Measurements from ENCODE around the gene M1AP. TPM values are rescaled to one million over a fixed set of nuclear protein-coding genes. Genes with fewer than 3 reads are reported as not detected.
A peak's percentile ranks its signal among the peaks of the same experiment; 100 is the strongest.

M1AP gene
- total RNA-seq, 1 donor from 2014 or later, result not detected

DNA sequence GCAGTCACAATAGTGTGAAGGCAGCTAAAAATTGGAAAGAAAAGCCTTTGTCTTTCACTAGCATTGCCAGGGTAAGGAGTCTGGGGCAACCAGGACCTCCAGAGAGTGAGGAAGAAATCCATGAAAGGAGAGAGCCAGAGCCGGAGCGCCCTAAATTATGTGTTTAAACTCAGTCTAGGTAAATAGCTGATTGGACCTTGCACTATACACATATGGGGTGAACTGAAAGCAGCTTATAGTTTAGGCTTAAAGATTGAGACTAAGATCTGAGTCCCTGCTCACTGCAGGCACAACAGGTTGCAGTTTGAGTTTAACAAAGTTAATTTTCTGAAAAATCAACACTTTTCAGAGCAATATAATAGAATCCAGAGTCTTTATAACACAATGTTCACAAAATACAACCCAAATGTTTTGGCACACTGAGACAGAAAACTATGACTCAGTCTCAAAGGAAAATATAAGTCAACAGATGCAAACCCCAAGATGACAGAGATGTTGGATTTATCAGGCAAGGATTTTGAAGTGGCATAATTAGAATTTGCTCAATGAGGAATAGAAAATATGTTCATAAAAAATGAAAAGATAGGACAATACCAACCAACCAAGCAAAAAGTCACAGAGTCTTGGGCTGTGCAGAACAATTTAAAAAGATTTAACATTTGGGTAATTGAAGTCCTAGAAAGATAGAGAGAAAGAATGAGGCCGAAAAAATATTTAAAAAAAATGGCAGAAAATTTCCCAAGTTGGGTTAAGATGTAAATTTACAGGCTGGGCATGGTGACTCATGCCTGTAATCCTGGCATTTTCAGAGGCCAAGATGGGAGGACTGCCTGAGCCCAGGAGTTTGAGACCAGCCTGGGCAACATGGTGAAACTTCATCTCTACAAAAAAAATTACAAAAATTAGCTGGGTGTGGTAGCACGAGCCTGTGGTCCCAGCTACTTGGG, 54.0 kb downstream of the M1AP start:
- no peak for DNase-seq (ENCODE audit: low read depth in 2 of 2)

DNA sequence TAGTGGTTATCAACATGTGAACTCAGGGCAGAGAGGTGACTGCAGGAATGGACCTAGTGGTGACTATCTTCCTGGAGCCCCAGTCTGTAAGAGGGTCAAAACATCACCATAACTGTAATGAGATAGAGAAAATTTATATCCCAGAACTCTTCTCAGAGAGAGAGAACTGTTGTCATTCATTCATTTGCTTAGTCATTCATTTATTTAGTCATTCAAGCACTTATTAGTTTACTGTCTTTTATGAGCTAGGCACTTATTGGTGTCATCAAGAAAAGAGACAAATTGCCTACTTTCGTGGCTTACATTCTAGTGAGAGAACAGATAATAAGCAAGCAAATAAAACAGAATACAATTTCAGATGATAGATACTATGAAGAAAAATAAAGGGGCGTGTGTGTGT, 59.5 kb downstream of the M1AP start:
- DNase-seq (ENCODE audit: low read depth in 2 of 2), result no peak

DNA sequence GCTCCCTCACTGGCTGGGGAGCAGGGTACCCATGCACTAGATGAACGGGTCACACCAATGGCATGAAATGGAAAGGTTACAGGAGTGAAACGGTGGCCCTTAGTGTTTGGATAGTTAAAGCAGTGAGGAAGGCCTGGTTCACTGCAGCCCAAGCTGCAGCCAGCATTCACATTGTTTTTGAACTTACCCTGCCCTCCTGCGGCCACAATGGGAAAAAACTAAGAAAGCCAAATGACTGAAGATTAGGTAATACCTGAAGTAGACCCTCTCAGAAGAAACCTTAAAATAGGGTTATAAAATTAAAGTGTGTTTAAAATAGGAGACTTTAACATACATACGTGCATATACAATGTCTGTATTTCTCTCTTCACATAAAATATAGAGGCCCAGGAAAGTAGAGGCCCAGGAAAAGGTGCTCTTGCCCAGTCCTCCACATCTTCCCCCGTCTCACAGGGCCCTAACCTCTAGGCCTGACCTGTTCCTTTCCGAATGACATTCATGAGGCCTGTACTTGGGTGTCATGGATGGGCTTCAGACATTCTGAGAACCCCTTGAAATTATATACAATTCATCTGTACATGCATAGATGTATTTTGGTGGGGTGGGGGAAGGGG, 60.4 kb downstream of the M1AP start:
- peak; percentile 73 to 82 for DNase-seq (ENCODE audit: low read depth in 2 of 2)

DNA sequence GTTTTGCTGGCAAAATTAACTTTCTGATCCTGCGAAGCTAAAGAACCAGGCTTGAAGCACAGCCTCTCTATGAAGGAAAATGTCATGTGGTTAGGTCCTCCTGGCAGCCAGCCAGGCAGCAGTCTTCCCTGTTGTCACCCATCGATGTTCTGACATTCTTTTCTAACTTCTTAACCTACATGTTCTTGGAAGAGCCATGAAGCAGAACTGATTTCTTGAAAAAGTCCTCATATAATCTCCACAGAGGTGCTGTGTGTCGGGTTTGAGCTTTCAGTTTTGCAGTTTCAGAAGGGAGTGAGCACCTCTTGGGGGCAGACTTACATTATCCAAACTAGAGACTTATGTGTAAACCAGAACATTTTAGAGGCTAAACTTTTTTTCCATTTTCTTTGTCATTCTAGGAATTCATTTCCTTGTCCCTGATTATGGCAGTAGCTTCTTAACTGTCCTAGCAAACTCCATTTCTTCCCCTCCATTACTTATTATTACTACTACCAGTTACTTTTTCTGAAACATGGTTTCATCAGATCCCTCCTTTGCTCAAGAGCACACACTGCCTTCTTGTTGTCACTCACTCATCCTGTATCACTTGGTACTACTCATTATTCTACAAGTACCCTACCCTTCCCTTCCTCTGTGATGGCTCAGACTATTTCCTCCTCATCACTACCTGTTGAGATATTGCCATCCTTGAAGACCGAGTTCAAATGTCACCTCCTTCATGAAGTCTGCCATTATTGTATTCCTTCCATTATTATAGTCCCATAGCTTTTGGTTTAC, 62.5 kb downstream of the M1AP start:
- no peak for DNase-seq (ENCODE audit: low read depth in 2 of 2)

GRCh38 chr2:74584088-74584645, 64.0 kb downstream of the M1AP start:
- DNase-seq (ENCODE audit: low read depth in 2 of 2), result no peak

DNA sequence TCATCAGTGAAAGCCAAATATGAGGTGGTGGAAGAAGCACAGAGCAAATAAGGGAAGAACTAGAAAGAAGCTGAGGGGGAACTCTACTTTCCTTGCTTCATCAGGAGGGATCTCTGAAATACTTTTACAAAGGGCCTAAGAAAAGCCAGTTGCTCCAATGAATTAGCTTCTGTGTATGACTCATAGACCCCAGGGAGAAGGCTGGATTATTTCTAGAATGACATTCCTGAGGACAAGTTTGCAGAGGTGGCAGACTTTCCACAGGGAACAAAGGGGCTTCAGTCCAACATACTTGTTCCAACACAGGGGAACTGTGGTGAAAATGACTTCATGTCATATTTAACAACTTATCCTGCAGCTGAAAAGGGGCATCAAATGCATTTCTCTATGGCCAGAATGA, 64.6 kb downstream of the M1AP start:
- no peak for DNase-seq (ENCODE audit: low read depth in 2 of 2)

GRCh38 chr2:74582184-74582583, 65.9 kb downstream of the M1AP start:
- DNase-seq (ENCODE audit: low read depth in 2 of 2), result no peak

DNA sequence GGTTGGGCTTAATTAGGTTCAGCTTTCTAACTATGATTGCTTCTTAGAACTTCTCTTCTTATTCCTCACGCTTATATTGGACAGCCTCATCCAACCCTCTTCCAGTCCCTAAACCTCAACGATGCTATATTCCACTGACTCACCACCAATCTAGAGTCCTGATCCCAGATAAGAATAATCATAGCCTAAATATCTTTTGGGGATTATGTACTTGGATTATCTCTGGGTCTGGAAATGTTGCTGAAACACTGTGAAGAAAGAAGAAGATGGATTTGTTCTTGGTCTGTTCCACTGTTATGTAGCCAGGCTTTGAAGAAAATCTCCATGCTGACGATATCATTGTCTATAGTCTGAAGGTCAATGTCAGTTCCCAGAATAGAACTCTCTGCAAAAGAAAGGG, 66.7 kb downstream of the M1AP start:
- DNase-seq (ENCODE audit: low read depth in 2 of 2), result no peak

GRCh38 chr2:74578408-74578807, 69.7 kb downstream of the M1AP start:
- DNase-seq (ENCODE audit: low read depth in 2 of 2), result no peak

DNA sequence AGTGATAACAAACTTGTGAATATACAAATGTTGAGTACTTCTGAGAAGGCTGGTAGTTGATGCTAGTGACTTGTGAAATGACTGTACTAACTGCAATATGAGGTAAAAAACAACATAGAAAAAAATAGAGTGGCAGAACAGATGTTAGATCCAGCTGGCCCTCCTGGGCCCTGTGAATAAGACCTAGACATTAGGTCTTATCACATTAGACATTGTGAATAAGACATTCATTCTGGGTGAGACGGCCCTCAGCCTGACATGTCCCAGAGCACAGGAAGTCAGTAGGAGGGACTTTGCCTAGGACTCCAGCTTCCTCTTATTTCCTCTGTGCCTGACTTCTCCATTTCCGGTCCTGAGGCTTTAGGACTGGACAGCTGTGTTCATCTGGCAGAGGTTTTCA, 70.7 kb downstream of the M1AP start:
- peak in 1 of 2 donors; percentile 23 for DNase-seq (ENCODE audit: low read depth in 2 of 2)

DNA sequence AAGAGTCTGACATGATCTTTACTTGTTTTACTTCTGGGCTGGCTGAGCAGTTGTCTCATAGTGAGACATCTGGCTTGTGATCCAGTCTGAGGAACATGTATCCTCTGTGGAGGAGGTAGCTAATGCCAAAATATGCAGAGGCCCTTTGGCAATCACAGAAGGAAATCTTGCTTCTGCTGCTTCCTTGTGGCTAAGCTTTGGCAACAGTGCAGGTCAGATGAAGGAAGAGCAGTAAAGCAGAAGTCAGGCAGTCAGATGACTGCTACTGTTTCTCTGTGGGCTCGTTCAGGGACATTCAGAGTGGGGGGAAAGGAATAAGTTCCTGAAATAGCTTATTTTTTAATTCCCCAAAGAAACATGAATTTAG, 71.3 kb downstream of the M1AP start:
- no peak for DNase-seq (ENCODE audit: low read depth in 2 of 2)

GRCh38 chr2:74576211-74576862, 71.8 kb downstream of the M1AP start:
- no peak for DNase-seq (ENCODE audit: low read depth in 2 of 2)

DNA sequence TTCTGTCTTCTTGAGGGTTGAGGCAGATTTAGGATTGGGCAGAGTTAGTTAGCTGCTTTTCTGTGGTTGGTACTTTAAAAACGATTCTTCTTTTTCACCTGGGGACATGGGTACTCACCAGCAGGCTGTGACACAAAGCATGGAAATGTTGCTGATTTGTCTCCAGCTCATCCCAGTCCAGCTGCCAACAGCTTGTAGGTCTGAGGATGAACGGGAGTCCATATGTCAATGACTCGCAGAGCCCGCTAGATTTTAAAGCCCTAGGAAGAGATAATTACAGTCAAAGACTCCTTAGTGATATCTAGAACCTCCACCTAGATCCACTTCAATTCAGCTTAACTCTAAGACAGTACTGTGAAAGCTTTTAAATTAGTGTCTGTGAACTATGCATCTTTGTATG, 72.8 kb downstream of the M1AP start:
- DNase-seq (ENCODE audit: low read depth in 2 of 2), result no peak

- peak; percentile 50 to 60 for DNase-seq (ENCODE audit: low read depth in 2 of 2)
These were observed 74.2 kb downstream of the M1AP start for GRCh38 chr2:74573747-74574562.

GRCh38 chr2:74572178-74572925, 75.8 kb downstream of the M1AP start:
- no peak for DNase-seq (ENCODE audit: low read depth in 2 of 2)

- no peak for DNase-seq (ENCODE audit: low read depth in 2 of 2)
These were observed 77.1 kb downstream of the M1AP start for GRCh38 chr2:74571058-74571457.

DNA sequence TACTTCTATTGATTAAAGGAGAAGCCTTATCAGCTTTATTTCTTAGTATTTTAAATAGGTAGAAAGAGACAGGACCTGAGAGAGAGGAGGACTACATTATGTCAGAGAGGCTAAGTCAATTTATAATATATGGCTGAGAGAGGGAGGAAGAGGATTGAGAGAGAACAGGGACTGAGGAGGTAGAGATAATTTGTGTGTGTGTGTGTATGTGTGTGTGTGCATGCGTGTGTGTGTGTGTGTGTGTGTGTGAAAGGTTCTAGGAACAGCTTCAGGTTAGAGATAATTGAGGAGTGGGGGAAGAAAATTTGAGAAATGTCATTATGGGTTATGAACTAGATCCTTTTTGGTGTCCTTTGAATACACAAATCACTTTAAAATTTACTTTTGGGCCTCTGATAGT, 78.4 kb downstream of the M1AP start:
- no peak for DNase-seq (ENCODE audit: low read depth in 2 of 2)

DNA sequence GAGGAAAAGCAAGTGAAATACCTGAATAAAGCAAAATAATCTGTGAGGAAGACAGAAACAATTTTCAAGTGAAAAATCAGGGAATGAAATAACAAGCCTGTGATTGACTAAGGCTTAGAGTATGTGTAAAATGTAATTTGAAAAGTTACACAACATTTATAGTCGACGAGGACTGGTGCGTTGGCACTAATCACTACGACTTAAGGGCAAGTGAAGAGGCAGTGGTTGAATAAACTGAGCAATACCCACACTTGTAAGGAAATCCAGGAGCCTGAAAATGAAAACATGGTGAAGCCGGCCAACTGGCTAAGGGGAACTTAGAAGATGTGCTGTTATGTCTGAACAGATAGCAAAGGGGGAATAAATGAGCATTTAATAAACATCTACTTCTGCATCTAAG, 80.2 kb downstream of the M1AP start:
- no peak for DNase-seq (ENCODE audit: low read depth in 2 of 2)

GRCh38 chr2:74566754-74567085, 81.4 kb downstream of the M1AP start:
- DNase-seq (ENCODE audit: low read depth in 2 of 2), result no peak
